HTERT RPE-1 (cell line): ENCODE results near the gene GALNT10.

Experiments
- in situ Hi-C: fragments of 300-500 bp; cut with MboI; formaldehyde crosslinking; loops from 4 replicates; pipeline ENCODE4 v1.14.3; 2020; ENCODE audit warnings: low sequenced_read_pairs

Gene GALNT10

GRCh38 chr5:154315756-154316155 is 125.2 kb downstream of the GALNT10 start:
- in situ Hi-C loops, result no loop called here

- in situ Hi-C loops, result no loop called here
These were observed 125.8 kb downstream of the GALNT10 start for GRCh38 chr5:154316223-154316935.

- in situ Hi-C loops, result no loop called here
These were observed 127.4 kb downstream of the GALNT10 start for GRCh38 chr5:154317916-154318315.

- in situ Hi-C loops, result no loop called here
These were observed 128.2 kb downstream of the GALNT10 start for GRCh38 chr5:154318691-154319090.

- in situ Hi-C loops, result no loop called here
These were observed 129.2 kb downstream of the GALNT10 start for GRCh38 chr5:154319736-154320135.

GRCh38 chr5:154320224-154321089 is 129.9 kb downstream of the GALNT10 start:
- in situ Hi-C loops, result no loop called here

- in situ Hi-C loops, result no loop called here
These were observed 131.0 kb downstream of the GALNT10 start for GRCh38 chr5:154321546-154321945.

- in situ Hi-C loops, result no loop called here
These were observed 133.5 kb downstream of the GALNT10 start for GRCh38 chr5:154324033-154324432.

GRCh38 chr5:154325566-154325965 is 135.0 kb downstream of the GALNT10 start:
- in situ Hi-C loops, result no loop called here

- in situ Hi-C loops, result no loop called here
These were observed 138.5 kb downstream of the GALNT10 start for GRCh38 chr5:154329062-154329461.

GRCh38 chr5:154329519-154330040 is 139.0 kb downstream of the GALNT10 start:
- in situ Hi-C loops, result no loop called here

GRCh38 chr5:154330097-154330667 is 139.6 kb downstream of the GALNT10 start:
- in situ Hi-C loops, result no loop called here

- in situ Hi-C loops, result no loop called here
These were observed 140.7 kb downstream of the GALNT10 start for GRCh38 chr5:154331232-154331631.

- in situ Hi-C loops, result no loop called here
These were observed 141.4 kb downstream of the GALNT10 start for GRCh38 chr5:154331924-154332323.

GRCh38 chr5:154332451-154332850 is 141.9 kb downstream of the GALNT10 start:
- in situ Hi-C loops, result no loop called here

- in situ Hi-C loops, result no loop called here
These were observed 142.5 kb downstream of the GALNT10 start for GRCh38 chr5:154333016-154333415.

GRCh38 chr5:154334406-154335064 is 144.0 kb downstream of the GALNT10 start:
- in situ Hi-C loops, result no loop called here

- in situ Hi-C loops, result no loop called here
These were observed 144.5 kb downstream of the GALNT10 start for GRCh38 chr5:154335065-154335448.

GRCh38 chr5:154341620-154342019 is 151.1 kb downstream of the GALNT10 start:
- in situ Hi-C loops, result no loop called here

- in situ Hi-C loops, result no loop called here
These were observed 151.7 kb downstream of the GALNT10 start for GRCh38 chr5:154342211-154342610.

- in situ Hi-C loops, result no loop called here
These were observed 152.4 kb downstream of the GALNT10 start for GRCh38 chr5:154342963-154343362.
